MM.1S (cell line): ENCODE measurements around the gene OSGIN1.

Experiments
- EZH2 ChIP-seq: fragments of 300-600 bp; sonication (generic); optimal IDR thresholded peaks from 2 replicates; pipeline ENCODE3; 2017; ENCODE audit warnings: low read depth, mild to moderate bottlenecking, antibody characterized with exemption, low read length, mixed read lengths
- TF ChIP-seq, protein P1 (sequence below): fragments of 300-600 bp; sonication (generic); IDR thresholded peaks from 2 replicates; pipeline ENCODE4 v1.5.1; 2016; ENCODE audit warnings: antibody characterized with exemption, low read length, mixed read lengths

DNA sequence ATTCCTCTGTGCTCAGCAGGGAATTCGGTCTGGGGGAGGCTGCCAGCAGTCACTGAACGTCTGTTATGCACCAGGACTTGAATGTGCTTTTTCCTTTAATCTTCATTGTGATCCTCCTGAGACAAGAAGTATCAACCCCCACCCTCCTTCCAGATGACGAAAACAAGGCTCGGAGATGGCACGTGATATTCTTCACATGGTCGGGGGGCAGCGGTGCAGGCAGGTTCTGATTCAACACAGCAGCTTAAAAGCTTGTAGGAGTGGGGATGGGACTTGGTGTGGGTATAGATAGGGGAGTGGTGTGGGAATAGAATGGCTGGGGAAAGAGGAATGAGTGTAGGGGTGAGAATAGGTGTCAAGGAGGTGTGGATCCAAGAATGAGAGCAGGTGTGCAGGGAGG is 21.4 kb downstream of the OSGIN1 start:
- TF ChIP-seq, protein P1, sequence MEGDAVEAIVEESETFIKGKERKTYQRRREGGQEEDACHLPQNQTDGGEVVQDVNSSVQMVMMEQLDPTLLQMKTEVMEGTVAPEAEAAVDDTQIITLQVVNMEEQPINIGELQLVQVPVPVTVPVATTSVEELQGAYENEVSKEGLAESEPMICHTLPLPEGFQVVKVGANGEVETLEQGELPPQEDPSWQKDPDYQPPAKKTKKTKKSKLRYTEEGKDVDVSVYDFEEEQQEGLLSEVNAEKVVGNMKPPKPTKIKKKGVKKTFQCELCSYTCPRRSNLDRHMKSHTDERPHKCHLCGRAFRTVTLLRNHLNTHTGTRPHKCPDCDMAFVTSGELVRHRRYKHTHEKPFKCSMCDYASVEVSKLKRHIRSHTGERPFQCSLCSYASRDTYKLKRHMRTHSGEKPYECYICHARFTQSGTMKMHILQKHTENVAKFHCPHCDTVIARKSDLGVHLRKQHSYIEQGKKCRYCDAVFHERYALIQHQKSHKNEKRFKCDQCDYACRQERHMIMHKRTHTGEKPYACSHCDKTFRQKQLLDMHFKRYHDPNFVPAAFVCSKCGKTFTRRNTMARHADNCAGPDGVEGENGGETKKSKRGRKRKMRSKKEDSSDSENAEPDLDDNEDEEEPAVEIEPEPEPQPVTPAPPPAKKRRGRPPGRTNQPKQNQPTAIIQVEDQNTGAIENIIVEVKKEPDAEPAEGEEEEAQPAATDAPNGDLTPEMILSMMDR, result no peak
- TF ChIP-seq EZH2, result no peak
